ENCODE data around the gene LZTFL1.

LZTFL1 gene

GRCh38 chr3:45841757-45842491, at the start of gene LZTFL1:
TSS of gene LZTFL1 (minus strand) at chr3:45842119. CDS start at chr3:45841991, 128 bp downstream.
- DNase-seq = peak; percentile 93

- no peak for DNase-seq
These were observed 48.5 kb upstream of the LZTFL1 start for GRCh38 chr3:45890405-45890804.

- no peak for DNase-seq
These were observed 47.4 kb upstream of the LZTFL1 start for GRCh38 chr3:45889337-45889736.

GRCh38 chr3:45887759-45888511, 46.0 kb upstream of the LZTFL1 start:
- DNase-seq = no peak

- DNase-seq = no peak
These were observed 45.4 kb upstream of the LZTFL1 start for GRCh38 chr3:45887285-45887684.

GRCh38 chr3:45885979-45886705, 44.2 kb upstream of the LZTFL1 start, which contains the start of gene CCR9:
TSS of gene CCR9 (plus strand) at chr3:45886543. CDS start at chr3:45894934, 8,391 bp downstream.
- DNase-seq = no peak

GRCh38 chr3:45884368-45885201, 42.7 kb upstream of the LZTFL1 start:
- peak; percentile 29 for DNase-seq

- DNase-seq = peak; percentile 61
These were observed 39.4 kb upstream of the LZTFL1 start for GRCh38 chr3:45881078-45882022.

GRCh38 chr3:45880725-45881077, 38.8 kb upstream of the LZTFL1 start:
- no peak for DNase-seq

- DNase-seq = no peak
These were observed 36.2 kb upstream of the LZTFL1 start for GRCh38 chr3:45878124-45878523.

GRCh38 chr3:45874677-45875346, 32.9 kb upstream of the LZTFL1 start:
- DNase-seq = no peak

- no peak for DNase-seq
These were observed 31.7 kb upstream of the LZTFL1 start for GRCh38 chr3:45873638-45874037.

GRCh38 chr3:45873036-45873435, 31.1 kb upstream of the LZTFL1 start:
- DNase-seq = no peak

GRCh38 chr3:45872569-45872968, 30.6 kb upstream of the LZTFL1 start:
- no peak for DNase-seq

GRCh38 chr3:45871780-45872179, 29.9 kb upstream of the LZTFL1 start:
- DNase-seq = no peak

GRCh38 chr3:45870099-45870498, 28.2 kb upstream of the LZTFL1 start:
- peak; percentile 55 for DNase-seq

GRCh38 chr3:45869638-45870037, 27.7 kb upstream of the LZTFL1 start:
- DNase-seq = no peak

GRCh38 chr3:45868650-45869049, 26.7 kb upstream of the LZTFL1 start:
- DNase-seq = no peak

GRCh38 chr3:45868213-45868612, 26.3 kb upstream of the LZTFL1 start:
- no peak for DNase-seq

GRCh38 chr3:45865563-45865962, 23.6 kb upstream of the LZTFL1 start:
- DNase-seq = no peak

Measured in stimulated activated CD4-positive, alpha-beta T cell treated with anti-CD3 and anti-CD28 coated beads, Interleukin-4, amount 100 ng/mL, for 24 hours (primary cell).